SK-N-SH treated with all-trans-retinoic acid at 6 μM for 48 hours (cell line): ENCODE data around the gene TCF25.

Source experiments
- ARNTL ChIP-seq: fragments of 450-650 bp; formaldehyde crosslinking; IDR thresholded peaks from 2 replicates; pipeline ENCODE4 v1.5.0; 2020; ENCODE audit warnings: low read depth, mild to moderate bottlenecking, moderate library complexity, borderline replicate concordance
- CSDC2 ChIP-seq: fragments of 250-450 bp; sonication (Bioruptor Pico); IDR thresholded peaks from 2 replicates; pipeline ENCODE4 v1.5.0; 2020; ENCODE audit warnings: mild to moderate bottlenecking, moderate library complexity
- TCF4 ChIP-seq: fragments of 250-450 bp; sonication (Bioruptor Pico); IDR thresholded peaks from 2 replicates; pipeline ENCODE4 v1.8.0; 2021; ENCODE audit warnings: mild to moderate bottlenecking, moderate library complexity, borderline replicate concordance
- TOX ChIP-seq: fragments of 250-450 bp; sonication (Bioruptor Pico); IDR thresholded peaks from 2 replicates; pipeline ENCODE4 v1.8.0; 2021; ENCODE audit warnings: mild to moderate bottlenecking, moderate library complexity, borderline replicate concordance
- ZNF70 ChIP-seq: fragments of 450-650 bp; formaldehyde crosslinking; IDR thresholded peaks from 2 replicates; pipeline ENCODE4 v1.5.0; 2020; ENCODE audit warnings: mild to moderate bottlenecking, moderate library complexity
- TF ChIP-seq, protein P1 (sequence below): fragments of 250-450 bp; sonication (Bioruptor Pico); IDR thresholded peaks from 2 replicates; pipeline ENCODE4 v1.5.1; 2020; ENCODE audit warnings: low read depth, mild to moderate bottlenecking, moderate library complexity

DNA sequence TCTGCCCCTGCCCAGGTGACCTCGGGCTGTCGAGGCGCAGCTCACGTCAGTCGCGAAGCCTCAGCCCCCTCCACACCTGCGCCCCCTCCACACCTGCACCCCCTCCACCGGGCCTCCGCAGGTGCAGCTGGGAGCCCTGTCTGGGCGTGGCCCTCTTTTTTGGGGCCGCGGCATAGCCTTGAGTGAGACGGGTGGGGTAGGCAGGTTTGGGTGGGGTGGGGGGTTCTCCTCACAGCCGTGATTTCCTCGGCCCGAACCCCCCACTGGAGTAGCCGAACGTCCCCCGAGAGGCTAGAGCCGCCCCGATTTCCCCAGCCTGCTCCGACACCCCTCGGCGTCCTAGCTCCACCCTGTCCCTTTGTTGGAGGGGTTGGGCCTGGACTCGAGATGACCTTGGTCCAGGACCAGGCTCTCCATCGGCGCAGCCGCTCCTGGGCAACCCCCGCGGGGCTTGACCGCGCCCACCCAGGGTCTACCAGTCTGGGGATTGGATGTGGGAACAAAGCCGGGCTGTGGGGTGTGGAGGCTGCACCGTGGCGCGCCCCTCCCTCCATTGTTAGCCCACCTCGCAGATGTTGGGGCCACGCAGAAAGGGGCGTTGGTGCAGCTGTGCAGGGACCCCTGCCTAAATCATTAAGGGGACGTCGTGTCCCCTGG is 50.4 kb downstream of the TCF25 start:
- no peak for TF ChIP-seq TOX (CRISPR knock-in tag)
- TF ChIP-seq ARNTL, result no peak
- TF ChIP-seq, protein P1, sequence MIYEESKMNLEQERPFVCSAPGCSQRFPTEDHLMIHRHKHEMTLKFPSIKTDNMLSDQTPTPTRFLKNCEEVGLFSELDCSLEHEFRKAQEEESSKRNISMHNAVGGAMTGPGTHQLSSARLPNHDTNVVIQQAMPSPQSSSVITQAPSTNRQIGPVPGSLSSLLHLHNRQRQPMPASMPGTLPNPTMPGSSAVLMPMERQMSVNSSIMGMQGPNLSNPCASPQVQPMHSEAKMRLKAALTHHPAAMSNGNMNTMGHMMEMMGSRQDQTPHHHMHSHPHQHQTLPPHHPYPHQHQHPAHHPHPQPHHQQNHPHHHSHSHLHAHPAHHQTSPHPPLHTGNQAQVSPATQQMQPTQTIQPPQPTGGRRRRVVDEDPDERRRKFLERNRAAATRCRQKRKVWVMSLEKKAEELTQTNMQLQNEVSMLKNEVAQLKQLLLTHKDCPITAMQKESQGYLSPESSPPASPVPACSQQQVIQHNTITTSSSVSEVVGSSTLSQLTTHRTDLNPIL (CRISPR knock-in tag), result no peak
- no peak for TF ChIP-seq CSDC2 (CRISPR knock-in tag)
- no peak for TF ChIP-seq TCF4 (CRISPR knock-in tag)
- TF ChIP-seq ZNF70 (CRISPR knock-in tag), result no peak
